Kidney (tissue), 14 donors: ENCODE data around the gene C2orf49. TPM values are rescaled to one million over a fixed set of nuclear protein-coding genes. Genes with fewer than 3 reads are reported as not detected.
A peak's percentile ranks its signal among the peaks of the same experiment; 100 is the strongest.

Experiments
- DNase-seq, 5 donors: peaks; one replicate each; pipeline ENCODE4 v3.0.0-alpha.2; 2013 to 2020
- FAIRE-seq: peaks from 2 replicates; lab custom pipeline; 2012; peaks lifted over from hg19 to GRCh38; lab: Jason Lieb, UNC
- H3K27ac ChIP-seq, 2 donors: one replicate each; pipeline ENCODE4 v1.7.0; 2013; ENCODE audit warnings: low read depth in 2 of 2, low read length in 2 of 2, inconsistent platforms in 1 of 2
- H3K27me3 ChIP-seq: one replicate; pipeline ENCODE4 v1.7.1; 2013; ENCODE audit warnings: low read length, inconsistent platforms; ENCODE audit not compliant: control insufficient read depth, insufficient read depth
- H3K36me3 ChIP-seq, 3 donors: one replicate each; pipeline versions ENCODE4 v1.7.0 to v1.7.1; 2013; ENCODE audit warnings: low read length in 3 of 3, control low read depth in 1 of 3, inconsistent platforms in 1 of 3; ENCODE audit not compliant: insufficient read depth in 3 of 3, control insufficient read depth in 2 of 3
- H3K4me1 ChIP-seq, 3 donors: one replicate each; pipeline versions ENCODE4 v1.7.0 to v1.7.1; 2013; ENCODE audit warnings: low read length in 3 of 3, inconsistent platforms in 1 of 3, low read depth in 1 of 3; ENCODE audit not compliant: control insufficient read depth in 2 of 3, insufficient read depth in 2 of 3
- H3K4me3 ChIP-seq, 3 donors: one replicate each; pipeline versions ENCODE4 v1.7.0 to v1.8.1; 2013; ENCODE audit warnings: low read length in 3 of 3, control low read depth in 1 of 3, inconsistent platforms in 1 of 3
- H3K9ac ChIP-seq, 3 donors: one replicate each; pipeline versions ENCODE4 v1.7.0 to v1.7.1; 2013; ENCODE audit warnings: low read length in 3 of 3, control low read depth in 1 of 3, inconsistent platforms in 1 of 3
- H3K9me3 ChIP-seq, 3 donors: one replicate each; pipeline versions ENCODE4 v1.7.0 to v1.7.1; 2013; ENCODE audit warnings: low read length in 3 of 3, control low read depth in 1 of 3, inconsistent platforms in 1 of 3; ENCODE audit not compliant: control insufficient read depth in 2 of 3, insufficient read depth in 1 of 3
- CTCF ChIP-seq: IDR thresholded peaks from 3 replicates; pipeline ENCODE4 v1.5.1; 2012; ENCODE audit warnings: mild to moderate bottlenecking, moderate library complexity, borderline replicate concordance; ENCODE audit not compliant: insufficient read depth; ENCODE audit errors: extremely low read depth
- intact Hi-C: fragments of 100-400 bp; cut with DNase I; formaldehyde crosslinking; loops from one replicate; pipeline ENCODE4 v1.11.1; 2022
- polyA plus RNA-seq: library from polyadenylated mRNA; stranded (reverse); fragments of 350-450 nt; fragmentation: Illumina TruSeq; extraction: RNeasy Lipid Tissue Mini Kit (QIAGEN cat#74804); gene quantifications from one replicate; pipeline ENCODE4 v1.2.3, GENCODE V29; 2014; ENCODE audit warnings: low read depth, low replicate concordance; ENCODE audit not compliant: insufficient read depth
- total RNA-seq: library from RNA; stranded (reverse); fragmentation: NEBNext Ultra II Directional; extraction: Animal tissue kit (Norgen Biotek cat#: 25700); gene quantifications from one replicate; pipeline ENCODE4 v1.2.1, GENCODE V29; 2021
- donor health status: control.
- donor health status: control.
- donor health status: control.
- donor health status: control.
- donor health status: control.
- donor health status: DM: yes; HTN: yes; CAD: no.
- donor health status: Normal renal cell carcinoma (clear cell type).

Gene C2orf49
- total and polyA plus RNA-seq, 2 donors from 2014 or later = 6.8 to 15.0 TPM

GRCh38 chr2:105294844-105295481, 42.4 kb upstream of the C2orf49 start:
- DNase-seq = peak in 4 of 5 donors; percentile 76 to 91 (median 82)
- intact Hi-C loops = no loop called here
- Histone ChIP-seq H3K36me3 (peaks cover 5 to 21% (median 16%) of the 10 kb centered on the region in 3 donors), H3K4me1 (peaks cover 0 to 4% (median 0%) of the 10 kb centered on the region in 3 donors), H3K9ac (no peak overlapping the region), H3K27me3 (no peaks in the 10 kb centered on the region), H3K4me3 (no peak overlapping the region), H3K9me3 (no peaks in the 10 kb centered on the region), H3K27ac (no peak overlapping the region)
- FAIRE-seq = no peak
- peak; percentile 54 for TF ChIP-seq CTCF

DNA sequence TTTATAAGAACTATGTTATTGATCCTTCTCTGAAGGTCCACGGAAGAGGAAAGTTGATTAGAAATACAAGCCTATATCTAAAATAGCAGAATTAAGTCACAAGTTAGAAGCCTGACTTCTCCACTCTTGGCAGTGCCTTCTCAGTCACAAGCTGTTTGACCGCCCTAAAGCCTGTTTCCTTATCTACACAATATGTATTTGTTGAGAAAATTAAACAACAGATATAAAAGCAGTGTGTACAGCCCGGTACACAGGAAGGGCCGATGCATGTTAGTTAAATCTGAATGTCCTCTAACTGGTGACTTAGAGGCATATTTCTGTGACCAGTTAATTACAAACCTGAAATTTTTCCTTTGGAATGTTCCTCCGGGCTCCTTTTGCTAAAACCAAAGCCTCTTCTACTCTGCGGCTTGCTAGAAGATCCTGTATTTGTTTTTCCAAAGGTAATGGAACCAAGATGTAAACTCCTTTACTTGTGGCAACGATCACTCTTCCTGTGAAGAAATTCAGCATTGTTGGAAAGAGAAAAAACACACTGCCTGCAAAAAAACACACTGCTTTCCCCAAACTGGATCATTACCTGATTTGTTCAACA, 41.2 kb upstream of the C2orf49 start:
- peak overlapping the region in 1 of 2 donors; percentile 53 for H3K27ac ChIP-seq
- H3K4me3 ChIP-seq = no peak overlapping the region
- TF ChIP-seq CTCF = no peak
- H3K27me3 ChIP-seq = no peaks in the 10 kb centered on the region
- H3K4me1 ChIP-seq = peaks cover 0 to 4% (median 0%) of the 10 kb centered on the region in 3 donors
- no peak for FAIRE-seq
- intact Hi-C loops = no loop called here
- peaks cover 5 to 18% (median 16%) of the 10 kb centered on the region in 3 donors for H3K36me3 ChIP-seq
- no peak overlapping the region for H3K9ac ChIP-seq
- H3K9me3 ChIP-seq = no peaks in the 10 kb centered on the region
- DNase-seq = no peak

GRCh38 chr2:105297216-105297615, 40.1 kb upstream of the C2orf49 start:
- no peak for FAIRE-seq
- Histone ChIP-seq H3K4me3 (no peak overlapping the region), H3K9me3 (no peaks in the 10 kb centered on the region), H3K27ac (no peak overlapping the region), H3K4me1 (peaks cover 0 to 4% (median 0%) of the 10 kb centered on the region in 3 donors), H3K27me3 (no peaks in the 10 kb centered on the region), H3K9ac (no peak overlapping the region), H3K36me3 (peaks cover 5 to 14% (median 14%) of the 10 kb centered on the region in 3 donors)
- intact Hi-C loops = no loop called here
- no peak for DNase-seq
- no peak for TF ChIP-seq CTCF
